CD14-positive monocyte (primary cell): ENCODE data around the gene CCL19. TPM values are rescaled to one million over a fixed set of nuclear protein-coding genes. Genes with fewer than 3 reads are reported as not detected.
"Not testable (repeated sequence)": the region's sequence is repeated elsewhere in the genome, so short reads cannot be mapped to it uniquely, and the experiment has no call there.

Experiments used
- DNase-seq, 3 donors: peaks; one replicate each; pipeline ENCODE4 v3.0.0-alpha.2; 2011 to 2022
- H2AFZ ChIP-seq: 2 replicates; pipeline ENCODE4 v1.6.0; 2012; ENCODE audit warnings: mild to moderate bottlenecking, low read depth, low read length, inconsistent platforms; ENCODE audit not compliant: insufficient read depth, poor library complexity, severe bottlenecking
- H3K27ac ChIP-seq, 2 donors: 1 replicate in 1 of 2; 2 replicates in 1 of 2; pipeline ENCODE4 v1.5.1; 2012 to 2013; ENCODE audit warnings: low read length in 2 of 2, control low read depth in 1 of 2, inconsistent platforms in 1 of 2, low read depth in 1 of 2, mild to moderate bottlenecking in 1 of 2
- H3K27me3 ChIP-seq, 2 donors: one replicate each; pipeline versions ENCODE4 v1.6.0 to v1.6.1; 2011 to 2013; ENCODE audit warnings: low read length in 2 of 2; ENCODE audit not compliant: control insufficient read depth in 2 of 2, insufficient read depth in 2 of 2
- H3K36me3 ChIP-seq, 2 donors: replicated peaks in 1 of 2; 1 replicate in 1 of 2; 2 replicates in 1 of 2; pipeline versions ENCODE4 v1.5.1 to v1.6.1; 2012 to 2013; ENCODE audit warnings: low read length in 2 of 2, control low read depth in 1 of 2, inconsistent platforms in 1 of 2, mild to moderate bottlenecking in 1 of 2; ENCODE audit not compliant: insufficient read depth in 2 of 2, control insufficient read depth in 1 of 2
- H3K4me1 ChIP-seq, 2 donors: 1 replicate in 1 of 2; 2 replicates in 1 of 2; pipeline versions ENCODE4 v1.5.1 to v1.6.1; 2012 to 2013; ENCODE audit warnings: low read length in 2 of 2, control low read depth in 1 of 2, inconsistent platforms in 1 of 2, mild to moderate bottlenecking in 1 of 2, moderate library complexity in 1 of 2; ENCODE audit not compliant: insufficient read depth in 2 of 2, control insufficient read depth in 1 of 2
- H3K4me2 ChIP-seq: replicated peaks from 2 replicates; pipeline ENCODE3; 2012; ENCODE audit warnings: low read length, moderate library complexity, mild to moderate bottlenecking; ENCODE audit not compliant: poor library complexity, severe bottlenecking; ENCODE audit errors: extremely low read depth
- H3K4me3 ChIP-seq, 3 experiments: fragments of 200-600 bp in 1 of 3; sonication (generic) in 1 of 3; replicated peaks in 1 of 3; 1 replicate in 2 of 3; 2 replicates in 1 of 3; pipeline ENCODE4 v1.5.1; 2011 to 2013; ENCODE audit warnings: low read length in 3 of 3, mild to moderate bottlenecking in 3 of 3, control low read depth in 2 of 3, low read depth in 2 of 3, inconsistent platforms in 1 of 3, moderate library complexity in 1 of 3
- H3K79me2 ChIP-seq: 2 replicates; pipeline ENCODE4 v1.6.0; 2012; ENCODE audit warnings: mild to moderate bottlenecking, control low read depth, inconsistent platforms, low read length, moderate library complexity; ENCODE audit not compliant: insufficient read depth
- H3K9ac ChIP-seq: 2 replicates; pipeline ENCODE4 v1.6.0; 2017; ENCODE audit warnings: low read length, mild to moderate bottlenecking; ENCODE audit not compliant: insufficient read depth, poor library complexity, severe bottlenecking
- H3K9me3 ChIP-seq, 2 donors: replicated peaks in 1 of 2; 1 replicate in 1 of 2; 2 replicates in 1 of 2; pipeline versions ENCODE4 v1.5.1 to v1.6.1; 2012 to 2013; ENCODE audit warnings: low read length in 2 of 2, control low read depth in 1 of 2; ENCODE audit not compliant: control insufficient read depth in 1 of 2, insufficient read depth in 1 of 2
- H4K20me1 ChIP-seq: 2 replicates; pipeline ENCODE4 v1.6.0; 2012; ENCODE audit warnings: mild to moderate bottlenecking, low read length, control low read depth, moderate library complexity; ENCODE audit not compliant: insufficient read depth
- H3K27ac Mint-ChIP-seq, 7 donors: one replicate each; pipeline ENCODE4 v1.8.0; 2020; ENCODE audit warnings: mild to moderate bottlenecking in 7 of 7, mixed read lengths in 7 of 7, moderate library complexity in 6 of 7, inconsistent platforms in 2 of 7
- H3K27me3 Mint-ChIP-seq, 3 donors: one replicate each; pipeline ENCODE4 v1.8.0; 2021 to 2022; ENCODE audit warnings: low read depth in 3 of 3, mild to moderate bottlenecking in 3 of 3, mixed read lengths in 3 of 3, moderate library complexity in 3 of 3, inconsistent platforms in 1 of 3
- H3K36me3 Mint-ChIP-seq, 2 donors: one replicate each; pipeline ENCODE4 v1.8.0; 2020; ENCODE audit warnings: mixed read lengths in 2 of 2, inconsistent platforms in 1 of 2, mild to moderate bottlenecking in 1 of 2
- H3K4me1 Mint-ChIP-seq: one replicate; pipeline ENCODE4 v1.8.0; 2020; ENCODE audit warnings: mild to moderate bottlenecking, mixed read lengths
- H3K4me3 Mint-ChIP-seq, 2 donors: one replicate each; pipeline ENCODE4 v1.8.0; 2020; ENCODE audit warnings: mild to moderate bottlenecking in 2 of 2, mixed read lengths in 2 of 2, moderate library complexity in 1 of 2
- H3K9me3 Mint-ChIP-seq, 7 donors: one replicate each; pipeline ENCODE4 v1.8.0; 2020 to 2022; ENCODE audit warnings: mixed read lengths in 7 of 7, mild to moderate bottlenecking in 6 of 7, moderate library complexity in 6 of 7, inconsistent platforms in 2 of 7
- WGBS: methylation state at CpG from one replicate; pipeline ENCODE4 v1.1.5; 2013; ENCODE audit warnings: missing lambda C conversion rate; ENCODE audit not compliant: insufficient coverage; 5-methylcytosine and 5-hydroxymethylcytosine counted together
- intact Hi-C, 2 donors: fragments of 100-400 bp; cut with micrococcal nuclease; formaldehyde crosslinking; loops; one replicate each; pipeline versions ENCODE4 v1.15.0 to v1.15.1; 2023
- polyA plus RNA-seq, 3 donors: library from polyadenylated mRNA; depleted of rRNA in 1 of 3; unstranded in 2 of 3; stranded (reverse) in 1 of 3; fragments of 300-500 nt in 2 of 3; fragments of >200 nt in 1 of 3; fragmentation: Illumina TruSeq in 2 of 3; gene quantifications; 1 replicate in 2 of 3; 2 replicates in 1 of 3; pipeline ENCODE4 v1.2.3, GENCODE V29; 2012 to 2021
- TF ChIP-seq, protein P1 (sequence below): fragments of 200-600 bp; IDR thresholded peaks from one replicate; pipeline ENCODE4 v1.8.0; 2022; ENCODE audit warnings: antibody characterized with exemption, mild to moderate bottlenecking

CCL19 gene
- polyA plus RNA-seq, 3 donors = 0.21 TPM; not detected in 2

DNA sequence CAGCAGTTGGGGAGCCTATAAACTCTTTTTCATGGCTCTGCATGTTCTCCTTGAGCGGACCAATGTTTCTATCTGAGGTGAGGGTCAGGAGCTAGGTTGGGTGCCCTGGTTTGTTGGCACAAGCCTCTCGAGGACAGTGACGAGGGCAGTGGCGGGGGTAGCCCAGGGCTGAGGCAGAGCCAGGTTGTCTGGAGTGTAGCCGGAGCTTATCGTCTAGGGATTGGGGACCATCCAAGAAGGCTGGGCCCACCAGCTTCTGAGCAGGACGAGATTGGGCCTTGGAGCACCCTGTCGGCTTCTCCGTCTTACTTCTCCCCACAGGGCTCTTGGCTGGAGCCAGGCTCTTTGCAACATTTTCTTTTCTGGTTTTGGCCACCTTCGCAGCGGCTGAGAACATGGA is 32.1 kb upstream of the CCL19 start:
- Histone ChIP-seq H3K9ac (no peak overlapping the region), H3K79me2 (no peaks in the 10 kb centered on the region), H3K27ac (no peak overlapping the region), H3K4me1 (no peaks in the 10 kb centered on the region), H3K4me2 (no peak overlapping the region), H3K36me3 (no peaks in the 10 kb centered on the region), H2AFZ (no peak overlapping the region), H3K9me3 (no peaks in the 10 kb centered on the region), H4K20me1 (no peaks in the 10 kb centered on the region), H3K4me3 (no peak overlapping the region), H3K27me3 (no peaks in the 10 kb centered on the region)
- TF ChIP-seq, protein P1, sequence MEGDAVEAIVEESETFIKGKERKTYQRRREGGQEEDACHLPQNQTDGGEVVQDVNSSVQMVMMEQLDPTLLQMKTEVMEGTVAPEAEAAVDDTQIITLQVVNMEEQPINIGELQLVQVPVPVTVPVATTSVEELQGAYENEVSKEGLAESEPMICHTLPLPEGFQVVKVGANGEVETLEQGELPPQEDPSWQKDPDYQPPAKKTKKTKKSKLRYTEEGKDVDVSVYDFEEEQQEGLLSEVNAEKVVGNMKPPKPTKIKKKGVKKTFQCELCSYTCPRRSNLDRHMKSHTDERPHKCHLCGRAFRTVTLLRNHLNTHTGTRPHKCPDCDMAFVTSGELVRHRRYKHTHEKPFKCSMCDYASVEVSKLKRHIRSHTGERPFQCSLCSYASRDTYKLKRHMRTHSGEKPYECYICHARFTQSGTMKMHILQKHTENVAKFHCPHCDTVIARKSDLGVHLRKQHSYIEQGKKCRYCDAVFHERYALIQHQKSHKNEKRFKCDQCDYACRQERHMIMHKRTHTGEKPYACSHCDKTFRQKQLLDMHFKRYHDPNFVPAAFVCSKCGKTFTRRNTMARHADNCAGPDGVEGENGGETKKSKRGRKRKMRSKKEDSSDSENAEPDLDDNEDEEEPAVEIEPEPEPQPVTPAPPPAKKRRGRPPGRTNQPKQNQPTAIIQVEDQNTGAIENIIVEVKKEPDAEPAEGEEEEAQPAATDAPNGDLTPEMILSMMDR = no peak
- WGBS = 100% methylated on average over 7 of the region's 11 CpGs
- H3K4me3 Mint-ChIP-seq = no peak overlapping the region
- no peak for DNase-seq
- no peaks in the 10 kb centered on the region for H3K4me1 Mint-ChIP-seq
- peaks cover 0 to 2% (median 0%) of the 10 kb centered on the region in 7 donors for H3K9me3 Mint-ChIP-seq
- H3K27ac Mint-ChIP-seq = no peak overlapping the region
- H3K27me3 Mint-ChIP-seq = peaks cover 0 to 14% (median 2%) of the 10 kb centered on the region in 3 donors
- H3K36me3 Mint-ChIP-seq = no peaks in the 10 kb centered on the region
- intact Hi-C loops = no loop called here

DNA sequence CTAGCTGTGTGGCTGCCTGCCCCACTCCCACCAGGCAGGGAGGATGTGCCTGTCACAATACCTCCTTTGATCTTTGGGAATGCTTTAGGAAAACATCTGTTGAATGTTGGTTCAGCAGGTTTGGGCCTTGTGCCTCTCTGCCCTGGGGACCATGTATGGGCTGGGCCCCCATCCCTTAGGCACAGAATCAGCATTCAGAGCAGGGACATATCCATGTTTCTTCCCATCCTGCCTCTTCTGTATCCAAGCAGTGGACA is 28.6 kb upstream of the CCL19 start:
- H3K9ac ChIP-seq, intact Hi-C loops, H3K27ac Mint-ChIP-seq: not testable (repeated sequence)

More for the DNA sequence above, 28.6 kb upstream of the CCL19 start:
- peaks cover 2 to 11% (median 10%) of the 10 kb centered on the region in 3 donors for H3K27me3 Mint-ChIP-seq
- H2AFZ ChIP-seq, H3K36me3 Mint-ChIP-seq, H3K27ac ChIP-seq, H3K36me3 ChIP-seq, H3K9me3 Mint-ChIP-seq, H3K4me1 Mint-ChIP-seq, H3K4me2 ChIP-seq, H3K27me3 ChIP-seq, DNase-seq, H3K9me3 ChIP-seq, H4K20me1 ChIP-seq, H3K4me3 Mint-ChIP-seq, H3K4me1 ChIP-seq, H3K79me2 ChIP-seq, H3K4me3 ChIP-seq: not testable (repeated sequence)
